ENCODE measurements around the gene CPSF4L.
"Not testable (repeated sequence)": the region's sequence is repeated elsewhere in the genome, so short reads cannot be mapped to it uniquely, and the experiment has no call there.

Gene CPSF4L

GRCh38 chr17:73261617-73261951 is at the start of gene CPSF4L:
TSS of gene CPSF4L (minus strand) at chr17:73261880. CDS start at chr17:73261818, 62 bp downstream.
- DNase-seq (ENCODE audit: low read depth in 2 of 2) = no peak

GRCh38 chr17:73311428-73311780 is 49.7 kb upstream of the CPSF4L start:
- peak in 1 of 2 donors; percentile 11 for DNase-seq (ENCODE audit: low read depth in 2 of 2)

- DNase-seq (ENCODE audit: low read depth in 2 of 2) = no peak
Observed at GRCh38 chr17:73309727-73310596, 48.3 kb upstream of the CPSF4L start.

- DNase-seq (ENCODE audit: low read depth in 2 of 2) = not testable (repeated sequence)
Observed at GRCh38 chr17:73308959-73309358, 47.3 kb upstream of the CPSF4L start.

GRCh38 chr17:73308017-73308823 is 46.5 kb upstream of the CPSF4L start:
- no peak for DNase-seq (ENCODE audit: low read depth in 2 of 2)

GRCh38 chr17:73307130-73307529 is 45.5 kb upstream of the CPSF4L start:
- no peak for DNase-seq (ENCODE audit: low read depth in 2 of 2)

GRCh38 chr17:73305845-73306836 is 44.5 kb upstream of the CPSF4L start:
- DNase-seq (ENCODE audit: low read depth in 2 of 2) = no peak

- no peak for DNase-seq (ENCODE audit: low read depth in 2 of 2)
Observed at GRCh38 chr17:73304971-73305812, 43.5 kb upstream of the CPSF4L start.

- no peak for DNase-seq (ENCODE audit: low read depth in 2 of 2)
Observed at GRCh38 chr17:73304438-73304837, 42.8 kb upstream of the CPSF4L start.

GRCh38 chr17:73302189-73302588 is 40.5 kb upstream of the CPSF4L start:
- DNase-seq (ENCODE audit: low read depth in 2 of 2) = no peak

GRCh38 chr17:73301369-73301768 is 39.7 kb upstream of the CPSF4L start:
- no peak for DNase-seq (ENCODE audit: low read depth in 2 of 2)

GRCh38 chr17:73300392-73300791 is 38.7 kb upstream of the CPSF4L start:
- no peak for DNase-seq (ENCODE audit: low read depth in 2 of 2)

GRCh38 chr17:73297934-73298861 is 36.5 kb upstream of the CPSF4L start:
- no peak for DNase-seq (ENCODE audit: low read depth in 2 of 2)

GRCh38 chr17:73293480-73293911 is 31.8 kb upstream of the CPSF4L start:
- no peak for DNase-seq (ENCODE audit: low read depth in 2 of 2)

- no peak for DNase-seq (ENCODE audit: low read depth in 2 of 2)
Observed at GRCh38 chr17:73293031-73293430, 31.4 kb upstream of the CPSF4L start.

GRCh38 chr17:73292031-73292531 is 30.4 kb upstream of the CPSF4L start:
- no peak for DNase-seq (ENCODE audit: low read depth in 2 of 2)

GRCh38 chr17:73291260-73291801 is 29.7 kb upstream of the CPSF4L start:
- no peak for DNase-seq (ENCODE audit: low read depth in 2 of 2)

- no peak for DNase-seq (ENCODE audit: low read depth in 2 of 2)
Observed at GRCh38 chr17:73290399-73291259, 28.9 kb upstream of the CPSF4L start.

Data from stimulated activated CD8-positive, alpha-beta memory T cell treated with anti-CD3 and anti-CD28 coated beads, Interleukin-15, amount 100 ng/mL, for 48 hours (primary cell).